CD4-positive, alpha-beta T cell (primary cell): Measurements from ENCODE around the gene ZNF214. TPM values are rescaled to one million over a fixed set of nuclear protein-coding genes. Genes with fewer than 3 reads are reported as not detected.

Experiments
- ATAC-seq: fragments of 200-7000 bp; cut with Tn5 transposase; one replicate; pipeline ENCODE4 v1.10.0; 2022; ENCODE audit warnings: mild to moderate bottlenecking; ENCODE audit not compliant: poor library complexity
- CTCF ChIA-PET: fragments of 350-600 bp; sonication (Branson Sonifier 250); formaldehyde crosslinking; loops from one replicate; lab custom pipeline; 2021; ENCODE audit warnings: antibody characterized with exemption, inconsistent platforms; lab: Charles Lee
- POLR2A ChIA-PET: fragments of 350-600 bp; sonication (Branson Sonifier 250); formaldehyde crosslinking; loops from one replicate; lab custom pipeline; 2021; ENCODE audit warnings: antibody characterized with exemption, inconsistent platforms; lab: Charles Lee
- DNase-seq, 14 experiments: peaks; one replicate each; pipeline ENCODE4 v3.0.0-alpha.2; 2013 to 2020; ENCODE audit warnings: mixed read lengths in 2 of 14
- H3K27ac ChIP-seq, 2 donors: one replicate each; pipeline versions ENCODE4 v1.5.1 to v1.7.0; 2013; ENCODE audit warnings: low read length in 2 of 2, low read depth in 1 of 2, mild to moderate bottlenecking in 1 of 2
- H3K27me3 ChIP-seq, 2 experiments: 1 replicate in 1 of 2; 2 replicates in 1 of 2; pipeline versions ENCODE4 v1.6.1 to v1.7.0; 2013; ENCODE audit warnings: low read length in 2 of 2, control low read depth in 1 of 2, mild to moderate bottlenecking in 1 of 2, moderate library complexity in 1 of 2; ENCODE audit not compliant: insufficient read depth in 2 of 2, control insufficient read depth in 1 of 2
- H3K36me3 ChIP-seq: one replicate; pipeline ENCODE4 v1.6.1; 2013; ENCODE audit warnings: low read length, control low read depth; ENCODE audit not compliant: insufficient read depth
- H3K4me1 ChIP-seq: one replicate; pipeline ENCODE4 v1.6.1; 2013; ENCODE audit warnings: low read length, control low read depth; ENCODE audit not compliant: insufficient read depth
- H3K4me3 ChIP-seq: one replicate; pipeline ENCODE4 v1.5.1; 2013; ENCODE audit warnings: mild to moderate bottlenecking, low read length, moderate library complexity
- H3K9me3 ChIP-seq, 2 experiments: 1 replicate in 1 of 2; 2 replicates in 1 of 2; pipeline versions ENCODE4 v1.6.1 to v1.7.0; 2013; ENCODE audit warnings: low read length in 2 of 2, mild to moderate bottlenecking in 2 of 2, control low read depth in 1 of 2, moderate library complexity in 1 of 2; ENCODE audit not compliant: control insufficient read depth in 1 of 2, insufficient read depth in 1 of 2
- H3K27ac Mint-ChIP-seq: one replicate; pipeline ENCODE4 v1.8.0; 2020; ENCODE audit warnings: mixed read lengths
- H3K27me3 Mint-ChIP-seq: one replicate; pipeline ENCODE4 v1.8.0; 2021; ENCODE audit warnings: mixed read lengths
- H3K36me3 Mint-ChIP-seq: one replicate; pipeline ENCODE4 v1.8.0; 2021; ENCODE audit warnings: low read depth, mixed read lengths
- H3K4me1 Mint-ChIP-seq: one replicate; pipeline ENCODE4 v1.8.0; 2021; ENCODE audit warnings: low read depth, mixed read lengths
- H3K4me3 Mint-ChIP-seq: one replicate; pipeline ENCODE4 v1.8.0; 2020; ENCODE audit warnings: mild to moderate bottlenecking, mixed read lengths
- H3K9me3 Mint-ChIP-seq: one replicate; pipeline ENCODE4 v1.8.0; 2020; ENCODE audit warnings: mixed read lengths
- intact Hi-C, 2 experiments: fragments of 100-400 bp; cut with DNase I in 1 of 2; cut with micrococcal nuclease in 1 of 2; formaldehyde crosslinking; loops; one replicate each; pipeline versions ENCODE4 v1.15.1 to v1.9.0; 2023 to 2025; cut with DNase I, micrococcal nuclease
- polyA plus RNA-seq, 2 donors: library from polyadenylated mRNA; unstranded; fragments of 120-200 nt; gene quantifications; one replicate each; pipeline ENCODE4 v1.2.1, GENCODE V29; 2013
- total RNA-seq, 174 experiments: library from RNA in 2 of 174; stranded (reverse) in 2 of 174; gene quantifications; one replicate each; pipeline ENCODE4 v1.2.3 and lab custom pipeline; 2021 to 2026
- TF ChIP-seq, protein P1 (sequence below): fragments of 200-600 bp; IDR thresholded peaks from one replicate; pipeline ENCODE4 v1.8.0; 2022; ENCODE audit warnings: antibody characterized with exemption, mild to moderate bottlenecking

Gene ZNF214
- total RNA-seq (not detected), total RNA-seq (lab: John Stamatoyannopoulos, UW) (0 to 0.17 (median 0) reads per million in 172 experiments)
- polyA plus RNA-seq (2013, experiment 1 of 2): not detected
- 0.07 TPM for polyA plus RNA-seq (2013, experiment 2 of 2)

DNA sequence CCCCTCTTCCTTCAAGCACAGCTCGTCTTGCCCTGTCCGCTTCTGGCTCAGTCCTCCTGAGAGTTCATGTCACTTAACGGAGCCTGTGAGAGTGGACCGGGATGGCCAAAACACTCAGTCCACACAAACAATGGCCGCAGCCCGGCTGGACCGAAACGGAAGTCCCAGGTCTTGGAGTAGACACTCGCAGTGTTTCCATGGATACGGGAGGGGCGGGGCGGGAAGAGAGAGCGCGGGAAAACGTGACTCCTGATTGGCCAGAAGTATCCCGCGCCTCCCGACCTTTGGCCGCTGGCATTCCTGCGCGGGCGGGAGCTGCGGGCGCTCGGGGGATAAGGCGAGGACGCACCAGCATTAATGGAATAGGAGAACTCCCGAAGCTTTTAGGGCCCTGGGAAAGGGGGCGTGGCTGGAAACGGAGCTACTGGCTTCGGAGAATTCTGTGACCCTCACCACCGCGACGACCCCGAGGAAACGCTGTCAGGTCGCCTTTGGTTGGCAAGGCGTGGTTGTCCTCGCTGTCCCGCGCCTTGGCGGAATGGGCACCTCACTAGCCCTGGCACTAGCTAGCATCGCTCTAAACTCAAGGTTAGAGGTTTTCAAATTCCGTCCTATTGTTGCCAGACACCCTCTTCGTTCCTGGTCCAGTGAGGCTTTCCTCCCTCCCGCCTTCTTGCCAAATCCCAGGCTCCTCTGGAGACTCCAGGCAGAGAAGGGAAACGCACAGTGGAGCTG, at the start of gene ZNF214, which contains the start of gene NLRP14:
TSS of gene ZNF214 (minus strand) at position 164 of the 735 bp plus-strand sequence. CDS start 17,511 bp downstream, outside the sequence.
TSS of gene NLRP14 (plus strand) at position 297 of the 735 bp plus-strand sequence. CDS start 18,108 bp downstream, outside the sequence.
- intact Hi-C loops: no loop called here
- H3K4me3 Mint-ChIP-seq: no peak within 1 kb of the TSS
- ATAC-seq: no peak

DNA sequence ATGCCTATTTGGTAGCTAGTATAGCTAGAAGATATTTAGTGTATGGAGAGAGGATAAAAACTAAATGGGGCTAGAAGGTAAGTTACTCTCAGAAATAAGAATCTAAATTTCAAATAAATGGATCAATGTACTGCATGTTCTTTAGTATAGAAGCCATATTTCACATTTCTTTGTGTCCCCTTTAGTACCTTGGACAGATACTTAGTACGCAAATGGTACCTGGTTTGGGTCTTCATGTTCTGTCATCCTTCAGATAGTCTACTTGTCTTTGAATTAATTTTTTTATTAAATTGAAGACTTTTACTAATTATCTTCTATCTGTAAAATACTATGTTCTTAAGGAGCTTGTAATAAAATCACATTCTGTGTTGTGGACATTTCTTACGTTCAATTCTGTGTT, 42.4 kb upstream of the ZNF214 start:
- H3K9me3 ChIP-seq: no peaks in the 10 kb centered on the region
- H3K4me3 ChIP-seq: no peak overlapping the region
- TF ChIP-seq, protein P1, sequence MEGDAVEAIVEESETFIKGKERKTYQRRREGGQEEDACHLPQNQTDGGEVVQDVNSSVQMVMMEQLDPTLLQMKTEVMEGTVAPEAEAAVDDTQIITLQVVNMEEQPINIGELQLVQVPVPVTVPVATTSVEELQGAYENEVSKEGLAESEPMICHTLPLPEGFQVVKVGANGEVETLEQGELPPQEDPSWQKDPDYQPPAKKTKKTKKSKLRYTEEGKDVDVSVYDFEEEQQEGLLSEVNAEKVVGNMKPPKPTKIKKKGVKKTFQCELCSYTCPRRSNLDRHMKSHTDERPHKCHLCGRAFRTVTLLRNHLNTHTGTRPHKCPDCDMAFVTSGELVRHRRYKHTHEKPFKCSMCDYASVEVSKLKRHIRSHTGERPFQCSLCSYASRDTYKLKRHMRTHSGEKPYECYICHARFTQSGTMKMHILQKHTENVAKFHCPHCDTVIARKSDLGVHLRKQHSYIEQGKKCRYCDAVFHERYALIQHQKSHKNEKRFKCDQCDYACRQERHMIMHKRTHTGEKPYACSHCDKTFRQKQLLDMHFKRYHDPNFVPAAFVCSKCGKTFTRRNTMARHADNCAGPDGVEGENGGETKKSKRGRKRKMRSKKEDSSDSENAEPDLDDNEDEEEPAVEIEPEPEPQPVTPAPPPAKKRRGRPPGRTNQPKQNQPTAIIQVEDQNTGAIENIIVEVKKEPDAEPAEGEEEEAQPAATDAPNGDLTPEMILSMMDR: no peak
- no peaks in the 10 kb centered on the region for H3K9me3 Mint-ChIP-seq
- H3K4me3 Mint-ChIP-seq: no peak overlapping the region
- no peaks in the 10 kb centered on the region for H3K36me3 ChIP-seq
- H3K4me1 ChIP-seq: no peaks in the 10 kb centered on the region
- H3K27me3 ChIP-seq: peaks cover 0 to 4% of the 10 kb centered on the region in 2 experiments
- H3K36me3 Mint-ChIP-seq: no peaks in the 10 kb centered on the region
- ChIA-PET POLR2A (no interaction called here), CTCF (no interaction called here)
- H3K27ac ChIP-seq: no peak overlapping the region
- H3K27ac Mint-ChIP-seq: no peak overlapping the region
- peaks cover 5% of the 10 kb centered on the region for H3K27me3 Mint-ChIP-seq
- no peaks in the 10 kb centered on the region for H3K4me1 Mint-ChIP-seq
- ATAC-seq (no peak), DNase-seq (no peak)
- intact Hi-C loops: no loop called here

More for the DNA sequence above, at the start of gene ZNF214, which contains the start of gene NLRP14:
- H3K4me3 ChIP-seq: peak within 1 kb of the TSS; percentile 7
- ChIA-PET POLR2A (no interaction called here), CTCF (no interaction called here)
- H3K27me3 Mint-ChIP-seq: peaks cover 47% of the 10 kb centered on the region
- no peak within 1 kb of the TSS for H3K27ac Mint-ChIP-seq
- peaks cover 0 to 4% of the 10 kb centered on the region in 2 experiments for H3K9me3 ChIP-seq
- H3K27me3 ChIP-seq: peaks cover 33 to 34% of the 10 kb centered on the region in 2 experiments
- H3K27ac ChIP-seq: no peak within 1 kb of the TSS
- DNase-seq: peak in 2 of 14 experiments; percentile 4 to 12
- no peaks in the 10 kb centered on the region for H3K36me3 Mint-ChIP-seq
- H3K4me1 ChIP-seq: peaks cover 10% of the 10 kb centered on the region
- no peaks in the 10 kb centered on the region for H3K9me3 Mint-ChIP-seq
- H3K4me1 Mint-ChIP-seq: peaks cover 7% of the 10 kb centered on the region
- TF ChIP-seq, protein P1: no peak
- no peaks in the 10 kb centered on the region for H3K36me3 ChIP-seq

DNA sequence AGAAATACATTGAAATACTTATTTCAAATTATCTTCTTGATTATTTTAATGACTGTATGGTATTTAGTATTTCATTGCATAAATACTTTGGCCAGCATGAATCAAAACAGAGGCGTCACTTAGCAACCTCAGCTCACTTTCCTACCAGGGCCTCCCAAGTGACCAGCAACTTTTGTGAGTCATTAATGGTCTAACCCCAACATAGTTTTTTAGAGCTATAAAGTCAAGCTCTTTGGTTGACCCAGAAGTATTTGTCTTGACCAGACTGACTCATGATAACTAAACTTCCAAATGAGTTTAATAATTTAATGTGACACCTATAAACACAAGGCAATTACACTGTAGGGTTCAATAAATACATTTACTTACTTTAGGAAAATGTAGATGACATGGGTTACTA, 40.7 kb upstream of the ZNF214 start:
- Histone ChIP-seq H3K4me1 (no peaks in the 10 kb centered on the region), H3K27ac (no peak overlapping the region), H3K9me3 (no peaks in the 10 kb centered on the region), H3K36me3 (no peaks in the 10 kb centered on the region), H3K27me3 (peaks cover 0 to 4% of the 10 kb centered on the region in 2 experiments), H3K4me3 (no peak overlapping the region)
- H3K27ac Mint-ChIP-seq: no peak overlapping the region
- ATAC-seq: no peak
- H3K36me3 Mint-ChIP-seq: no peaks in the 10 kb centered on the region
- intact Hi-C loops: no loop called here
- no peak overlapping the region for H3K4me3 Mint-ChIP-seq
- ChIA-PET CTCF (no interaction called here), POLR2A (no interaction called here)
- TF ChIP-seq, protein P1: no peak
- H3K27me3 Mint-ChIP-seq: peaks cover 5% of the 10 kb centered on the region
- DNase-seq: no peak
- H3K4me1 Mint-ChIP-seq: no peaks in the 10 kb centered on the region
- H3K9me3 Mint-ChIP-seq: no peaks in the 10 kb centered on the region
